ENCODE results near the gene TMEM40. TPM values are rescaled to one million over a fixed set of nuclear protein-coding genes. Genes with fewer than 3 reads are reported as not detected.

Gene TMEM40
- total and polyA plus RNA-seq, 2 donors (not counting 1 experiment from before 2014, with no cell fraction given), result 0.33 TPM; not detected in 1

GRCh38 chr3:12773710-12774086, 14.6 kb upstream of the TMEM40 start:
- no peaks in the 10 kb centered on the region for H3K9me3 Mint-ChIP-seq (ENCODE audit: insufficient read depth)
- TF ChIP-seq CTCF (IDR thresholded peaks at IDR 0.05) (no peak), EZH2 (IDR thresholded peaks at IDR 0.05; ENCODE audit: borderline replicate concordance, insufficient read depth, low read depth, low read length, poor library complexity, severe bottlenecking) (no peak)
- no peaks in the 10 kb centered on the region for H3K36me3 ChIP-seq (replicated peaks in 1 of 2; ENCODE audit: control extremely low read depth in 1 of 2, control insufficient read depth in 1 of 2, extremely low read depth in 1 of 2, insufficient read depth in 2 of 2, low read length in 1 of 2)
- H3K4me3 Mint-ChIP-seq, result no peak overlapping the region
- H3K4me2 ChIP-seq (replicated peaks; ENCODE audit: low read depth, low read length, poor library complexity, severe bottlenecking), result no peak overlapping the region
- H3K27me3 ChIP-seq (replicated peaks in 1 of 4; ENCODE audit: control extremely low read depth in 1 of 4, control insufficient read depth in 3 of 4, insufficient read depth in 4 of 4, low read length in 3 of 4), result peaks cover 0 to 16% (median 0%) of the 10 kb centered on the region in 4 experiments
- H4K20me1 ChIP-seq (ENCODE audit: control insufficient read depth, insufficient read depth, low read length, poor library complexity, severe bottlenecking), result no peaks in the 10 kb centered on the region
- H3K4me1 ChIP-seq (ENCODE audit: control insufficient read depth in 2 of 2, insufficient read depth in 2 of 2, low read length in 2 of 2), result peaks cover 0 to 5% of the 10 kb centered on the region in 2 donors
- no peak overlapping the region for H3K27ac ChIP-seq (ENCODE audit: low read length in 2 of 2)
- DNase-seq (no peak), ATAC-seq (ENCODE audit: low read depth) (no peak)
- H3K4me1 Mint-ChIP-seq, result peaks cover 10% of the 10 kb centered on the region
- CTCF ChIA-PET, result no interaction called here
- no peaks in the 10 kb centered on the region for H3K79me2 ChIP-seq (ENCODE audit: control insufficient read depth, insufficient read depth, low read length)
- peaks cover 13% of the 10 kb centered on the region for H3K27me3 Mint-ChIP-seq
- peaks cover 0 to 21% (median 15%) of the 10 kb centered on the region in 3 donors for H3K9me3 ChIP-seq (ENCODE audit: control extremely low read depth in 1 of 3, control insufficient read depth in 2 of 3, insufficient read depth in 1 of 3, low read length in 2 of 3)
- intact Hi-C loops (cut with micrococcal nuclease), result no loop called here
- H2AFZ ChIP-seq (ENCODE audit: insufficient read depth, low read depth, low read length, poor library complexity, severe bottlenecking), result no peak overlapping the region
- H3K27ac Mint-ChIP-seq, result no peak overlapping the region
- H3K9ac ChIP-seq (ENCODE audit: low read length), result no peak overlapping the region
- no peak overlapping the region for H3K4me3 ChIP-seq (ENCODE audit: control extremely low read depth in 1 of 5, extremely low read depth in 1 of 5, insufficient read depth in 1 of 5, low read depth in 2 of 5, low read length in 4 of 5)
- 100% methylated on average over 1 of the region's 1 CpG for WGBS (ENCODE audit: insufficient coverage)
- POLR2A ChIA-PET, result no interaction called here

GRCh38 chr3:12773030-12773709, 14.1 kb upstream of the TMEM40 start:
- Mint-ChIP-seq H3K27ac (peak overlapping the region; percentile 51), H3K9me3 (ENCODE audit: insufficient read depth) (no peaks in the 10 kb centered on the region), H3K4me3 (no peak overlapping the region), H3K4me1 (peaks cover 10% of the 10 kb centered on the region), H3K27me3 (peaks cover 13% of the 10 kb centered on the region)
- ATAC-seq (ENCODE audit: low read depth), result no peak
- DNase-seq, result no peak
- Histone ChIP-seq H3K4me2 (replicated peaks; ENCODE audit: low read depth, low read length, poor library complexity, severe bottlenecking) (no peak overlapping the region), H3K9ac (ENCODE audit: low read length) (no peak overlapping the region), H3K79me2 (ENCODE audit: control insufficient read depth, insufficient read depth, low read length) (no peaks in the 10 kb centered on the region), H3K27ac (ENCODE audit: low read length in 2 of 2) (no peak overlapping the region), H3K27me3 (replicated peaks in 1 of 4; ENCODE audit: control extremely low read depth in 1 of 4, control insufficient read depth in 3 of 4, insufficient read depth in 4 of 4, low read length in 3 of 4) (peaks cover 0 to 16% (median 0%) of the 10 kb centered on the region in 4 experiments), H4K20me1 (ENCODE audit: control insufficient read depth, insufficient read depth, low read length, poor library complexity, severe bottlenecking) (no peaks in the 10 kb centered on the region), H3K9me3 (ENCODE audit: control extremely low read depth in 1 of 3, control insufficient read depth in 2 of 3, insufficient read depth in 1 of 3, low read length in 2 of 3) (peaks cover 0 to 21% (median 15%) of the 10 kb centered on the region in 3 donors), H2AFZ (ENCODE audit: insufficient read depth, low read depth, low read length, poor library complexity, severe bottlenecking) (peak overlapping the region; percentile 15), H3K36me3 (replicated peaks in 1 of 2; ENCODE audit: control extremely low read depth in 1 of 2, control insufficient read depth in 1 of 2, extremely low read depth in 1 of 2, insufficient read depth in 2 of 2, low read length in 1 of 2) (no peaks in the 10 kb centered on the region), H3K4me1 (ENCODE audit: control insufficient read depth in 2 of 2, insufficient read depth in 2 of 2, low read length in 2 of 2) (peaks cover 0 to 5% of the 10 kb centered on the region in 2 donors), H3K4me3 (ENCODE audit: control extremely low read depth in 1 of 5, extremely low read depth in 1 of 5, insufficient read depth in 1 of 5, low read depth in 2 of 5, low read length in 4 of 5) (no peak overlapping the region)
- ChIA-PET POLR2A (no interaction called here), CTCF (no interaction called here)
- intact Hi-C loops (cut with micrococcal nuclease), result no loop called here
- TF ChIP-seq CTCF (IDR thresholded peaks at IDR 0.05) (no peak), EZH2 (IDR thresholded peaks at IDR 0.05; ENCODE audit: borderline replicate concordance, insufficient read depth, low read depth, low read length, poor library complexity, severe bottlenecking) (no peak)
- no CpG with 5 or more reads among the region's 2 CpGs for WGBS (ENCODE audit: insufficient coverage)

Data from B cell (primary cell).